DMS153 (cell line): ENCODE results near the gene DGLUCY.
"Not testable (repeated sequence)": the region's sequence is repeated elsewhere in the genome, so short reads cannot be mapped to it uniquely, and the experiment has no call there.

Experiments
- DNase-seq: peaks from one replicate; lab custom pipeline; 2025; lab: John Stamatoyannopoulos, UW

The DGLUCY gene

DNA sequence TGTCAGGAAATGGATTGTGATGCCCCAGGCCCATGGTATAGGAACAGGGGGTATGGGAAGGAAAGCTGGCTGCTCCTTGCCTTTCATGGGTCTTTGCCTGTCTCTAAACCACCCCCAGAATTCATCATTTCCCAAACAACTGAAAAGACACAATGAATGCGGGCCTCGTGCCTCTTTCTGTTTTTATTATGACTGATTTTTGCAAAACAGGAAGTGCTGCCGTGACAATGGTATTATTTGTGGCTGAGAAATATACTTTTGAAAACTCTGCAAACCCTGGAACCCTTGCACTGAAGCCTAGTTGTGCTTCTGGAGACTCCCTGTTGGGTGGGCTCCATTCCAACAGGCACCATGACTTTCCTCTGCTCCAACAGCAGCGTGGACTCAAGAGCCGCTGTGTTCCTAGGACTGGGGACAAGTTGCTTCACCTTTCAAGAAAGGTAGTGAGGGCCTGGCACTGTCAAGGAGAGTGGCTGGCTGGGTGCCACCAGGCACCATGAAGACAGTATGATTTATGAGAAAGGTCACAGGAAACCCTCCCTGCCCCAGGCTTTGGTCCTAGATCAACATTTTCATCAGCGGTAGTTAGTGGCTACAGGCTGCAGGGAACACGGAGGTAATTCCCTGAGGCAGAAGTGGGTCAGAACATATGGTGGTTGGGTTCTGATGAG is 4.8 kb upstream of the DGLUCY start:
- peak; percentile 21 for DNase-seq

DNA sequence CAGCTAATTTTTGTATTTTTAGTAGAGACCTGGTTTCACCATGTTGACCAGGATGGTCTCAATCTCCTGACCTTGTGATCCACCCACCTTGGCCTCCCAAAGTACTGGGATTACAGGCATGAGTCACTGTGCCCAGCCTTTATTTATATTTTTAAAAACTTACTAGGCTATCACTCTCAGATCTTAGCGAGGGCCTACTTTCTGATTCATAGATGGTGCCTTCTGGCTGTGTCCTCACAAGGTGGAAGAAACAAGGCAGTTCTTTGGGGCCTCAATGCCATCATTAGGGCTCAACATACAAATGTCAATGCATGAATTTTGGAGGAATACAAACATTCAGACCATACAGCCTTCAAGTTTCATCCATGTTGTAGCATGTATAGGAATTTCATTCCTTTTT is 2.4 kb upstream of the DGLUCY start:
- DNase-seq, result no peak

DNA sequence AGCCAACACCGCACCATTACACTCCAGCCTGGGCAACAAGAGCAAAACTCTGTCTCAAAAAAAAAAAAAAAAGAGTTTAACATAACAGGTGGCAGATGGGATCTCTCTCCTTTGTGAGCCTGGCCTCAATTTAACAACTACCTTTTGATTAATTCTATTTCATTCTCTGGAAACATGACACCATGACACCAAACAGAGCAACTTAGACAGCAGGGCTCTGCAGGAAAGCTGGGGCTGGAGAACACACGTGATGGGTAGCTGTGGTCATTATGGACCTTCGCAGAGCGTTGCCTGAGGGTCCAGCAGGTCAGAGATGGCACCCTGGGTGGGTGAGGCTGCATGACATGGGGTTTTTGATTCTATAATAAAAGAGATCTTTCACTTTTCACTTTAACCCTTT is 1.7 kb upstream of the DGLUCY start:
- DNase-seq, result no peak

DNA sequence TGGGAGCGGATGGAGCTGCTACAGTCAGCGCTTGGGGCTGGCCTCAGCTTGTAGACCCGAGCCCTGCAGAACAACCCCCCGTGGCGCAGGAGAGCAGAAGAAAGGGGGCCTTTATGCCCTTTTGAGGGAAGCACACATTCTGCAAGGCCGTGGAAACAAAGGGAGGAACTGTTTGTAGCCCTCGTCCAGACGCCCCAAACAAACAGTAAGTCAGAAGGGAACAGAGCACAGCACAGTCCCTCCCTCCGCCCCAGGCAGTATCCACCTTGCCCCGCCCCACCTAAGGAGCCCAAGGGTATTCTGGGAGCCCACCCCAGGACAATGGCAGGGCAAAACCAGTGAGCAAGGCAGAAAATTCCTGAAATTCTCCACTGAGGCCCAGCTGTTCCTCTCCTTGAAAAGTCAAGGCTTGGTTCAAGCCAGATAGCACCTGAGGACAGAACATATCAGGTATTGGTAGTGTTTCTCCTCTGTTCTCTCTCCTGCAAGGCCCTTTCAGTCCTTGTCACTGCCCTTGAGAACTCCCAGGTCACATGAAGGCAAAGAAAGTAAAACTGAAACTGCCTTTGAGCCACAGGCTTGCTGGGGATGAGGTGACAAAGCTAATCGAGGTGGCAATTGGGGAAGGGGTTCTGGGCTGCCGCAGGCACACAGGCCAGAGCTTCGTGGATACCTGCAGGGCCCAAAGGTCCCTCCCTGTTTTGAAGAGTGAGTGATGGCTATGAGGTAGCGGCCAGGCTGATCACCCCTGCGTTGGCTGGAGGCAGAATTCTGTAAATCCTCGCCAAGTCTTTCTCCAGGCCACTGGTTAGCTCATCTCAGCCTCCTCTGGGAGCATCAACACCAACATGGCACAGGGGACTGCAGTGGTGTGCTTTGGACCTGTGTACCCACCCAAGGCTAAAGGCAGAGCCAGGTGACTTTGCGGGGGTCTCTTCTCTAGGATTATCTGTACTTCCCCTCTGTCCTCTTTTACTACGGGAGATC is 499 bp downstream of the DGLUCY start:
- DNase-seq, result peak; percentile 57

DNA sequence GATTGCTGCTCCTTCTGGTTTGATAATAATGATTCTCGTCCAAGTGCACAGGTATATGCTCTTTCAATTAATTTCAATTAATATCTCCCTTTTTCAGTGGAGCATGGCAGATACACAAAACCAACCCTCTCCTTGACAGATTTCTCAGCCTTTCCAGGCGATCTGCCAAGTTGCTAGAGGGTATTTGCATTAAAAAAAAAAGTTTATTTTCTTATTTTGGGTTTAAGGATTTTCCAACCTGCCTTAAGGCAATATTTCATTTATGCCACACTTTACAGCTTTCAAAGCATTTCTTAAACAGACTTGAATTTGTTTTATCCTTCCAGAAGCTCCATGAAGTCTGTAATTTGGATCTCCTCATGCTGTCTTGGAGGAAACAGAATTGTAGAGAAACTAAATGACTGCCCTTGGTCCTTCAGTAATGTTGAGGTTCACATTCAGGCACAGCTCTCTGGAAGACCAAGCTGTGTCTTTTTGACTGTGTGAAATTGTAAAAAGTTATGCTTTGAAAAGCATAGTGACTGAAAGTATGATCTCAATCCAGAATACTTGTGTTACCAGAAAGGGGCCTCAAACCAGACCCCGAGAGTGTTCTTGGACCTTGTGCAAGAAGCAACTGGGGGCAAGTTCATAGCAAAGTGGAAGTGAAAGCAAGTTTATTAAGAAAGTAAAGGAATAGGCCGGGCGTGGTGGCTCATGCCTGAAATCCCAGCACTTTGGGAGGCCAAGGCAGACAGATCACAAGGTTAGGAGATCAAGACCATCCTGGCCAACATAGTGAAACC is 2.3 kb downstream of the DGLUCY start:
- no peak for DNase-seq

DNA sequence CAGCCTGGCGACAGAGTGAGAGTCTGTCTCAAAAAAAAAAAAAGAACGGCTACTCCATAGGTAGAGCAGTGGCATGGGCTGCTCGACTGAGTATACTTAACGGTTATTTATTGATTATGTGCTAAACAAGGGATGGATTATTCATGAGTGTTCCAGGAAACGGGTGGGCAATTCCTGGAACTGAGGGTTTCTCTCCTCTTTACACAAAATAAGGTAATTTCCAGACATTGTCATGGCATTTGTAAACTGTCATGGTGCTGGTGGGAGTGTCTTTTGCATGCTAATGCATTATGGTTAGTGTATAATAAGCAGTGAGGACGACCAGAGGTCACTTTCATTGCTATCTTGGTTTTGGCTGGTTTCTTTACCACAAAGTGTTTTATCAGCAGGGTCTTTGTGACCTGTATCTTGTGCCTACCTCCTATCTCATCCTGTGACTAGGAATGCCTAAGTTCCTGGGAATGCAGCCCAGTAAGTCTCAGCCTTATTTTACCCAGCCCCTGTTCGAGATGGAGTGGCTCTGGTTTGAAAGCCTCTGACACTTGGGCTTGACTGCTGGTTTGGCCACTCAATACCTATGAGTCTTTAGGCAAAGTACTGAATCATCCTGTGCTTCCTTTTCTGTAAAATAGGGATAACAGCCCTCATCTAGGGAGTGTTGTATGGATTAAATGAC is 3.2 kb downstream of the DGLUCY start:
- DNase-seq, result no peak

DNA sequence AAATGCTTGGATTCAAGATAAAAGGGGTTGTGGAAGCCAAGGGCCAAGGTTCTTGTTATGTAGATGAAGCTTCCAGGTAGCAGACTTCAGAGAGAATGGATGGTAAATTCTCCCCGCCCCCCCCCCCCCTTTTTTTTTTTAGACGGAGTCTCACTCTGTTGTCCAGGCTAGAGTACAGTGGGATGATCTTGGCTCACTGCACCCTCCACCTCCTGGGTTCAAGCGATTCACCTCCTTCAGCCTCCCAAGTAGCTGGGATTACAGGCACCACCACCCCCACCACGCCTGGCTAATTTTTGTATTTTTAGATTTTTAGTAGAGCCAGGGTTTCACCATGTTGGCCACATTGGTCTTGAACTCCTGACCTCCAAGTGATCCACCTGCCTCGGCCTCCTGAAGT is 4.1 kb downstream of the DGLUCY start:
- DNase-seq, result no peak

DNA sequence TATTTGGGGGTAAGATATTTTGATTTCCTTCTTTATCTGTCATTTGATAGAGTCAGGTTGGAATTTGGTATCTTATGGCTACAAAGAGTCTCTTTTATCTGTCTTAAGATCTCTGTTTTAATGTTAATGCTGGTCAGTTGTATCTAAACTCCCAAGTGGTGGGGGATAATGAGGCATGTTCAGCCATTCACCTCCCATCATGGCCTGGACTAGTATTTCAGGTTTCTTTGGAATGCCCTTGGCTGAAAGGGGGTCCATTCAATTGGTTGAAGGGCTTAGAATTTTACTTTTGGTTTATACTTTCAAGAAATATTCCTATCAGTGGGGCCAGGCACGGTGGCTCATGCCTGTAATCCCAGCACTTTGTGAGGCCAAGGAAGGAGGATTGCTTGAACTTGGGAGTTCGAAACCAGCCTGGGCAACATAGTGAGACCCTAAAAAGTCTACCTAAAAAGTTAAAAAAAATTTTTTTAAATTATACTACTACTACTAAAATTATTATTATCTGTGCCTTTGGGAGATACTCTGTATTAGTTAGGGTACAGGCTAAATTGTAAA is 4.7 kb downstream of the DGLUCY start:
- DNase-seq, result no peak

DNA sequence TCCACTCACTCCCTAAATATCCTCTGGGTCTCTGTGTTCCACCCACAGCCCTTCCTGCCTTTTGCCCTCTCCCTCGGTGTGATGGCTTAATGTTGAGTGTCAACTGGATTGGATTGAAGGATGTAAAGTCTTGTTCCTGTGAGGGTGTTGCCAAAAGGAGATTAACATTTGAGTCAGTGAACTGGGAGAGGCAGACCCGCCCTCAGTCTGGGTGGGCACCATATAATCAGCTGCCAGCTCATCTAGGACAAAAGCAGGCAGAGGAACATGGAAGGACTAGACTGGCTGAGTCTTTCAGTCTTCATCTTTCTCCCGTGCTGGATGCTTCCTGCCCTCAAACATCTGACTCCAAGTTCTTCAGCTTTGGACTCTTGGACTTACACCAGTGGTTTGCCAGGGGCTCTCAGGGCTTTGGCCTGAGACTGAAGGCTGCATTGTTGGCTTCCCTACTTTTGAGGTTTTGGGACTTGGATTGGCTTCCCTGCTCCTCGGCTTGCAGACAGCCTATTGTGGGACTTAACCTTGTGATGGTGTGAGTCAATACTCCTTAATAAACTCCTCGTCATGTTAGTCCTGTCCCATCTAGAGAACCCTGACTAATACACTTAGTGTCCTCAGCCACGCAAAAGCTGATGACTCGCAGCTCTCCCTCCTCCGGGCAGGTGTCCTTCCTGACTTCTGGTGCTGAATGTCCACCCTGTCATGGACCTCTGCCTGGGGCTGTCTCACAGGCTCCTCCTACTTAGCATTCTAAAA is 5.9 kb downstream of the DGLUCY start:
- DNase-seq, result no peak

DNA sequence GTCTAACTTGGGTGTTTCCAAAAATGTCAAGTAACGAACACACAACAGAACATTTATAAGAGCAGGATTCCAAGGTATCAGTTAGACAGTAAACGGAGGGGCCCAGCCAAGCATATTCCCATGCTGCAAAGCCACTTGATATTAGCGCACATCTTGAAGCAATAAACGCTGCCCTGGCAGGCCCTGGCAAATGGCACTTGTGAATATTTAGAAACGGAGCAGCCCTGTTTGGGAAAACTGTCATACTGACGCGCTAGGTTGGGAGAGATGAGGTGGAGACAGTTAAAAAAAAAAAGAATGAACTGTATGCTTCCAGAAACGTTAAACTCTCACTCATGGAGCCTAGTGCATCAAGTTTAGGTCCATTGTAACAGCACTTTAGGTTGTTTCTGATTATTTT is 9.3 kb downstream of the DGLUCY start:
- DNase-seq, result no peak

DNA sequence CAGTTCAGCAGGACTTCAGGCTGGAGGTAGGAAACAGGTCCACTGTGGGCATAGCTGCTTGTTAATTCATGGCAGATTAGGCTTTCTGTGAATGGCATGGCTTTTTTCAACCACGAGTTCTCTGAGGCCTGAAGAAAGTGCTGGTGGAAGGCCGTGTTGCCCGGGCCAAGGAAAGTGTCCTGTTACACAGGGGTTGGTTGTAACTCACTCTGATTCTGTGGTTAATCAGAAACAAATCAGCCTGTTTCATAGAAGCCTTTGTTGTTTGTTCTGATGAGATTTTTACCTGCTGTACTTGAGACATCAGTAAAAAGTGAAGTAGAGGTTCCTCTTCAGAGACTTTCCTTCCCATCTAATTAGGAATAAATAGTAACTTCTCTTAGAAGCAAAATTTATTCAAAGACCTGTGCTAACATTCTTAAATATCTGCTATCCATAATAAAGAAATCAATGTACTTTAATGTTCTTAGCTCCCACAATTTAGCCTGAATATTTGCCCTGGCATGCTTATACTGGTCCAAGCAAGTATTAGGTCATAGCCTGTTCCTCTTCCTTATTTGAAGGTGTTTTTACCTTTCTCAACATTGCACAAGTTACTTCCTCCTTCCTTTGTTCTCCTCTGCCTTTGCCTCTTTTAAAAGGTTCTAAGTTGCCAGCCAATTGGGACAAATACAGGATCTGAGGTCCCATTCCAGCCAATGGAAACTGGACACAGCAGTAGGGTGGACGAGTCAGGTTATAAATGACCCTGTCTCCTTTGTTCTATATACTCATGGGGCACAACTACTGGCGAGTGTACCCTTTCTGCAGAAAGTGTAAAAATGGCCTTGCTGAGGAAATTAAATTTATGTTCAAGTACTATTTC is 10.8 kb downstream of the DGLUCY start:
- not testable (repeated sequence) for DNase-seq

DNA sequence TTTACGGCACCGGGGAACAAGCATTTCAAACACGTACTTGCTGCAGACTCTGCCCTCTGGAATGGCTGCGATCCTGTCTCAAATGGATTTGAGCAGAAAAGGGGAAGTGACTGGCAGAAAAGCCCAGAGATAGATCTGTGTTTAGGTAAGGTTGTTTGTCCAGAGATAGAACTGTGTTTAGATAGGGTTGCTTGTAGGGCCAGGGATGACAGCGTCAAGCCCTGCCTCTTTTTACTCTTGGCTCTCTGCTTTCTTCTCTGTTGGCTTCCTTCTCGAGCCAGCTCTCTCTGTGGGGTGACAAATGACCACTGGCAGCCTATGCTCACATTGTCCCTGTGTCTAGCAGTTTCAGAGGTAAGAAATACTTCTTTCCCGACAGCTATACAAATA is 11.4 kb downstream of the DGLUCY start:
- no peak for DNase-seq

DNA sequence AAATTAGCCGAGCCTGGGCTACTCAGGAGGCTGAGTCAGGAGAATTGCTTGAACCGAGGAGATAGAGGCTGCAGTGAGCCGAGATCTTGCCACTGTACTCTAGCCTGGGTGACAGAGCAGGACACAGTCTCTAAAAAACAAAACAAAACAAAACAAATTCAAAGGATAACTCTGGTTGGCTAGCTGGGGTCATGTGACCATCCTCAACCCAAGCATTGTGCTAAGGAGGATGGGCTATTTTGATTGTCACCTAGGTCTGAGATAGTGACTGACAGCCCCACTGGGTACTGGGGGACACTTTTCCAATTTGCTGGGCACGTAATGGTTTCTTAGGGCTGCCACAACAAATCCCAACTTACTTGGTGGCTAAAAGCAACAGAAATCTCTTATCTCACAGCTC is 11.9 kb downstream of the DGLUCY start:
- no peak for DNase-seq

DNA sequence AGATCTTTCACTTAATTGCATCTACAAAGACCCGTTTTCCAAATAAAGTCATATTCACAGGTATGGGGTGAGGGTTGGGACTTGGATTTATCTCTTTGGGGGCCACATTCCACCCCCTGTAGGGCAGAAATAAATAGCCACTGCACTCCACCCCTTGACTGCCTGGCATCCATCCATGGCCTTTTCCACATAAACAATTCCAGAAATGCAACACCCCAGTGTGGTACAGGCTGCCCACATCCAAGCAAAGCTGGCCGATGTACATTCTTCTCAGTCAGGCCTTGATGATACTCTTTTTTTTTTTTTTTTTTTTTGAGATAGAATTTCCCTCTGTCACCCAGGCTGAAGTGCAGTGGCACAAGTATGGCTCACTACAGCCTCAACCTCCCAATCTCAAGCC is 12.9 kb downstream of the DGLUCY start:
- no peak for DNase-seq

DNA sequence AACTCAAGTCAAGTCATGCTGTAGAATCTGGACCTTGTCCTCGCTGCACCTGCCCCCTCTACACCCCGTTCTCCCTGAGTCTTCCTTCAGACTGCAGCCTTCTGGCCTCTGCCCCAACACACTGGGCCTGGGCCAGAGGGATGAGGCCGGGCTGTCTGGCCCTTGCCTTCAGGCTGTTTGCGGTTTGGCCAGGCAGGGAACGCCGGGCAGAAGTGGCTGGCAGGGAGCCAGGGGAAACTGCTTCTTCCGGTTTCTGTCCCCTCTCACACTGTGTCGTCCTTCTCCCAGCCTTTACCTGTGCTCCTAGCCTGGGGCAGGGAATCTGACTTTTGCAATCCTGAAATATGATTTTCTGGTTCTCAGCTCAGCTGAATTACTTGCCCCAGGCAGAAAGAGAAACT is 13.5 kb downstream of the DGLUCY start:
- no peak for DNase-seq

DNA sequence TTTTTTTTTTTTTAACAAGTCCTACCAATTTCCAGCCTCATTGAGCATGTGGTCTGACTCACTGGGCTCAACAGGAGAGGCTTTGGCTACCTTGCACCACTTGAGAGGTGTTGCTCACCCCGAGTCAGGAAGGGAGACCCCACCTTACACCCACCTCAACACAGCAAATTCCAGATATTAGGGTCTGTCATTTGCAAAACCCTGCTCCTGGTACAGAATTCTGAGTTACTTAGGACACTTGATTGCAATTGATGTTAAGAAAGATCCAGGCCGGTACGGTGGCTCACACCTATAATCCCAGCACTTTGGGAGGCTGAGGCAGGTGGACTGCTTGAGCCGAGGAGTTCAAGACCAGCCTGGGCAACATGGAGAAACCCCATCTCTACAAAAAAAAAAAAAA is 14.1 kb downstream of the DGLUCY start:
- DNase-seq, result no peak

DNA sequence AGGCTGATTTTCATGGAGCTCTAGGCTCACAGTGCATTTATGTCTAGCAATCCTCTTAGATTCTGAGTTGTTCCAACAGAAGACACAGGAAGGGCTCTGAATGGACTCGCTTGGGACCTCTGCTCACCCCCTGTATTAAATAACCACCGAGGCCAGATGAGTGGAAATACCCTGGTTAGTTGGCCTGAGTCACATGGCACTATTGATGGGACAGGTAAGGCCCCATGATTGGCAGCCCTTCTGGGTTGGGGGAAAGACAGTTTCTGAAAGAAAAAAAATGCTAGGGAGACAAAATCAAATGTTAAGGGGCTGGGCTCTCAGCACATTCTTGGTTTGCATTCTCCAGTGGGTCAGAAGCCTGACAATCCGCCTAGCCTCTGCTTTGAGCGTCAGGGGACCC is 14.8 kb downstream of the DGLUCY start:
- DNase-seq, result no peak

DNA sequence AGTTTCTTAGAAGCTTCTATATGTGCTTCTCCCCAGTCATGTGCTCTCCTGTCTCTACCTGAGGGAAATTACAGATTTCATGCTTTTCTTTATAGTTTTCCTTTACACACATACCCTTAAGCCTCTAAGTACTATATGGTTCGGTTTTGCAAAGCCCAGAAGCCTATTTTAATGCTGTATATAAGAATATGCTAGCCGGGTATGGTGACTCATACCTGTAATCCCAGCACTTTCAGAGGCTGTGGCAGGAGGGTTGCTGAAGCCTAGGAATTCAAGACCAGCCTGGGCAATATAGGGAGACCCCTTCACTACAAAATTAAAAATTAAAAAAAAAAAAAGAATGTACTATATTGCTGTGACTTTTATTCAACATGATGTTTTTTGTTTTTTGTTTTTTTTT is 15.4 kb downstream of the DGLUCY start:
- DNase-seq, result no peak

DNA sequence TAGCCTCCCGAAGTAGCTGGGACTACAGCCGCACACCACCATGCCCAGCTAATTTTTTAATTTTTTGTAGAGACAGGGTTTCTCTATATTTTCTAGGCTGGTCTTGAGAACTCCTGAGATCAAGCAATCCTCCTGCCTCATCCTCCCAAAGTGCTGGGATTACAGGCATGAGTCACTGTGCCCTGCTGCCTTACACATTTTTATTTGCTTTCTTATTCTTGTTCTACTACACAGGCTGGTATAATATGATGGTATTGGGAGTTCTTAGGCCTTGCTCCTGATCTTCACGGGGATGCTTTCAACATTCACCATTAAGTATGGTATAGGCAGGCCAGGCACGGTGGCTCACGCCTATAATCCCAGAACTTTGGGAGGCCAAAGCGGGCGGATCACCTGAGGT is 21.2 kb downstream of the DGLUCY start:
- DNase-seq, result no peak
